Activated T-helper 2 cell treated with anti-CD3 and anti-CD28 coated beads, Interferon-gamma antibody, Interleukin-2, Interleukin-4, amounts not matched to agents 10 μg/mL and 5 μg/mL and 100 μg/mL, durations not matched to agents 14 hours and 24 hours and 36 hours (primary cell): ENCODE measurements around the gene WEE2. TPM values are rescaled to one million over a fixed set of nuclear protein-coding genes. Genes with fewer than 3 reads are reported as not detected.
"Not testable (repeated sequence)": the region's sequence is repeated elsewhere in the genome, so short reads cannot be mapped to it uniquely, and the experiment has no call there.

ENCODE experiments used
- DNase-seq: peaks from one replicate; pipeline ENCODE4 v3.0.0; 2021; ENCODE audit warnings: low spot score
- H3K27ac Mint-ChIP-seq: one replicate; pipeline ENCODE4 v1.8.0; 2021; ENCODE audit warnings: mixed read lengths
- H3K27me3 Mint-ChIP-seq: one replicate; pipeline ENCODE4 v1.8.0; 2021; ENCODE audit warnings: low read depth, mixed read lengths
- H3K36me3 Mint-ChIP-seq: one replicate; pipeline ENCODE4 v1.8.0; 2021; ENCODE audit warnings: low read depth, mixed read lengths
- H3K4me1 Mint-ChIP-seq: one replicate; pipeline ENCODE4 v1.8.0; 2021; ENCODE audit warnings: low read depth, mixed read lengths
- H3K4me3 Mint-ChIP-seq: one replicate; pipeline ENCODE4 v1.8.0; 2021; ENCODE audit warnings: low read depth, mild to moderate bottlenecking, moderate library complexity, mixed read lengths
- H3K9me3 Mint-ChIP-seq: one replicate; pipeline ENCODE4 v1.8.0; 2021; ENCODE audit warnings: mixed read lengths
- intact Hi-C: fragments of 100-400 bp; cut with micrococcal nuclease; formaldehyde crosslinking; loops from one replicate; pipeline ENCODE4 v1.15.1; 2023
- total RNA-seq: library from RNA; stranded (reverse); gene quantifications from 2 replicates; pipeline ENCODE4 v1.2.3, GENCODE V29; 2022

Gene WEE2
- total RNA-seq, 1 donor from 2014 or later, result not detected

DNA sequence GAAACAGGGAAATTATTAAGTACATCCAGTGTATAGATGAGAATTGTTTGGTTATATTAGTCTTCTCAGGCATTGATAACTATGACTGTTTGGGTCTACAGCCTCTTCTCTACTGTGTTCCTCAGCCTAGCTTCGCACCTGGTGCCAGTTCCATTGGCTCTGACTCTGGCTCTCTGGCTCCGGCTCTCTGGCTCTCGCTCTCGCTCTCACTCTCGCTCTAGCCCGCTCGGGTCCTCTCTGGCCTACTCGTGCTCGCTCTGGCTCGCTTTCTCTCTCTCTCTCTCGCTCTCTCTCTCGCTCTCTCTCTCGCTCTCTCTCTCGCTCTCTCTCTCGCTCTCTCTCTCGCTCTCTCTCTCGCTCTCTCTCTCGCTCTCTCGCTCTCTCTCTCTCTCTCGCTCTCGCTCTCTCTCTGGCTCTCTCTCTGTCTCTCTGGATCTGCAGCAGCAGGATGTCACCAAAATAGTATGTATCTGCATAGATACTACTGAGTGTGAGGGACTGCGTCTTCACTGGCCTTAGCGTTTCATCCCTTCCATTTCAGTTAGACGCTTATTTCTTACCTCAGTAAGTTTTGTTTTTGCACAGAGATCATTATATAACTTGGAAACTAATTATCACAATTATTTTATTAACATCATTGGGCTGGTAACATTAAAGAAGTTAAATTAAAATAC, 23.5 kb downstream of the WEE2 start:
- intact Hi-C loops, result no loop called here
- no peak for DNase-seq
- Mint-ChIP-seq H3K4me3 (no peak overlapping the region), H3K36me3 (no peaks in the 10 kb centered on the region), H3K9me3 (no peaks in the 10 kb centered on the region), H3K27me3 (peaks cover 2% of the 10 kb centered on the region), H3K4me1 (peaks cover 2% of the 10 kb centered on the region), H3K27ac (no peak overlapping the region)

DNA sequence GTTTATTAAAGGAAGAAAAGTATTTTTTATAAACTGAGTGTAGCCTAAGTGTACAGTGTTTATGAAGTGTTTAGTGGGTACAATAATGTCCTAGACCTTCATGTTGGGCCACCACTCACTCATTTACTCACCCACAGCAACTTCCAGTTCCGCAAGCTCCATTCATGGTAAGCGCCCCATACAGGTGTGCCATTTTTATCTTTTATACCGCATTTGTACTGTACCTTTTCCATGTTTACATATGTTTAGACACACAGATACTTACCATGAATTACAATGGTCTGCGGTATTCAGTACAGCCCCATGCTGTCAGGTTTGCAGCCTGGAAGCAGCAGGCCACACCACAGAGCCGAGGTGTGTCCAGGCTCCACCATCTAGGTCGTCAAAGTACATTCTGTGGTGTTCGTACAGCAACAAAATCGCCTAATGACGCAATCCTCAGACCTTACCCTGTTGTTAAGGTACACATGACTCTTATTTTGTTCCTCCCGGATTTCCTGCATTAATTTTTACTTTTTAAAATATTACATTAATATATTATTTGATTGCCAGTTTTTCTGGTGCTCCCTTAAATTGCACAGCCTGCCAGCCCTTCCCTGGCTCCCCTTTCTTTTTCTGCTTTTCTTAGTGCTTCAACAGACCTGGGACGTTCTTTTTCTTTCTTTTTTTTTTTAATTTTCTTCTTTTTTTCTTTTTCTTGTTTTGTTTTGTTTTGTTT, 29.1 kb downstream of the WEE2 start:
- Mint-ChIP-seq H3K27me3 (no peaks in the 10 kb centered on the region), H3K4me1 (peaks cover 22% of the 10 kb centered on the region), H3K4me3 (peak overlapping the region; percentile 94), H3K27ac (peak overlapping the region; percentile 93), H3K9me3 (no peaks in the 10 kb centered on the region), H3K36me3 (peaks cover 35% of the 10 kb centered on the region)
- intact Hi-C loops, result loop anchor here (5.0 kb wide), 1 partner anchor 1070 kb away; no protein-coding TSS in a partner anchor
- DNase-seq, result no peak

DNA sequence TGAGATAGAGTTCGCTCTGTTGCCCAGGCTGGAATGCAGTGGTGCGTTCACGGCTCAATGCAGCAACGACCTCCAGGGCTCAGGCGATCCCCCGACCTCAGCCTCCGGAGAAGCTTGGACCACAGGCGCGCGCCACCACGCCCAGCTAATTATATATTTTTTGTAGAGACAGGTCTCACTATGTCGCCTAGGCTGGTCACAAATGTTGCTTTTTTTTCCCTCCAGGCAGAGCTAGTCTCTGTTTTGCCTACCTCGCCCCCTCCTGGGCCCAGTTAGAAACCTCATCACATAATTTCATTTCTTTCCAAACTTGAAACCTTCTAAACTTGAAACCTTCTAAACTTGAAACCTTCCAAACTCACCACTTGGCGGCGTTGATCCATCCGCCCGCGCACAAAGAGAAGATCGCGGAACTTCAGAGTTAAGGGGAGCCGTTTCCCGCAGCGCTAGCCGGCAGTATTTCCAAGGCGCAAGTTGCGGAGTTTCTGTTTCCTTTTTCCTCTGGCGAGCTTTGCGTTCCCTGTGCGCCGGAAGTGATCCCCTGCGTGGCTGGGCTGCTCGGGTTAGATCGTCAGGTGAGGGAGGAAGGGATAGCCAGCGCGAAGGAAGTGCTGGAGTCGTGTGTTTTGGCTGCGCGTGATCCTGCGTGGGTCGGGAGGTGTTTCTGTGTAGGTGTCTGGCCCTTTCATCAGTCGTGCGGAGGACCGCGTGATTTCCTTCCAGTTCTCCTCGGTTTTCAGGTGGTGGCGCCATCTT, 29.9 kb downstream of the WEE2 start, which contains the start of gene SSBP1:
TSS of gene SSBP1 (plus strand) at position 523 of the 756 bp plus-strand sequence. CDS start 809 bp downstream, outside the sequence.
- Mint-ChIP-seq H3K4me3 (peak within 1 kb of the TSS; percentile 94), H3K27ac (peak within 1 kb of the TSS; percentile 93), H3K36me3 (peaks cover 42% of the 10 kb centered on the region), H3K9me3 (no peaks in the 10 kb centered on the region), H3K27me3 (no peaks in the 10 kb centered on the region), H3K4me1 (peaks cover 23% of the 10 kb centered on the region)
- DNase-seq, result peak; percentile 93
- intact Hi-C loops, result loop anchor here (1.0 to 5.0 kb wide), 6 partner anchors 36 to 1069 kb away; partner anchors contain the start of genes AGK, BRAF and DENND11

DNA sequence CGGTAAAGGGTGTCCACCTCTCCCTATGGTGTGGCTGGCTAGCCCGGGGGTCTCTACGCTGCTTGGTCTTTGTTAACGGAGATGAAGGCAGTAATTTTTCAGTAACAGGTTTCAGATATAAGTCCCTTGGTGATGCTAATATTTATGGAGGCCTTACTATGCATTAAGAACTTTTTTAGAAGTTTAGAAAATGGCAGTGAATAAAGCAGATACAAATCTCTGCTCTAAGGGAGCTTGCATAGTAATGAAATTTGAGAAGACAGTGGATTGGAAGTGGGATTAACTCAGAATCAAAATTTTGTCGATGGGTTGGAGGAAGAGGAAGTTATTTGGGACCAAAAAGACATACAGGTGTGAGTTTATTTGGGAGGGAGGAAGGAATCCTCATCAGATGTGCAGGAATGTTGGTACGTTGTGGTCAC, 30.4 kb downstream of the WEE2 start:
- Mint-ChIP-seq H3K36me3 (peaks cover 48% of the 10 kb centered on the region), H3K4me1 (peaks cover 23% of the 10 kb centered on the region), H3K9me3 (no peaks in the 10 kb centered on the region), H3K27me3 (no peaks in the 10 kb centered on the region), H3K27ac (peak overlapping the region; percentile 93), H3K4me3 (peak overlapping the region; percentile 94)
- DNase-seq, result no peak
- intact Hi-C loops, result loop anchor here (1.0 to 5.0 kb wide), 6 partner anchors 36 to 1069 kb away; partner anchors contain the start of genes AGK, BRAF and DENND11

DNA sequence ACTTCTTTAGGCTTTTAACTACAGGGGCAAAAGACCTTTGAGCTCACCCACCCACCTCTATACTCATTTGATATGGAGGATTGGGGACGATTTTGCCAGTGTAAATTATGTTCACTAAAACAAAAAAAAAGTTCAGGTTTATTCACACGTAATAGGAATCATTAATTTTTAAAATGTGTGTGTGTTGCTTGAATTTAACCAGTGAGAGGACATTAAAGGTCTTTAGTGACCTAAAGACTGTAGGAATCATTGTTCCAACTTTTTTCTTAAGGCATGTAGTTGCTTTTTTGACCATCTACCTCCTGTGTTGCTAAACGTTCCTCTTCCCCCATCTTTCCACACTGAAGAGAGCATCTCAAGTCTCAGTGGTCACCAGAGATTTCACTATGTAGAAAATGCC, 31.1 kb downstream of the WEE2 start:
- Mint-ChIP-seq H3K4me1 (peaks cover 23% of the 10 kb centered on the region), H3K27me3 (no peaks in the 10 kb centered on the region), H3K27ac (peak overlapping the region; percentile 66), H3K36me3 (peaks cover 55% of the 10 kb centered on the region), H3K4me3 (peak overlapping the region; percentile 94), H3K9me3 (no peaks in the 10 kb centered on the region)
- intact Hi-C loops, result loop anchor here (5.0 kb wide), 1 partner anchor 1068 kb away; no protein-coding TSS in a partner anchor
- DNase-seq, result no peak

DNA sequence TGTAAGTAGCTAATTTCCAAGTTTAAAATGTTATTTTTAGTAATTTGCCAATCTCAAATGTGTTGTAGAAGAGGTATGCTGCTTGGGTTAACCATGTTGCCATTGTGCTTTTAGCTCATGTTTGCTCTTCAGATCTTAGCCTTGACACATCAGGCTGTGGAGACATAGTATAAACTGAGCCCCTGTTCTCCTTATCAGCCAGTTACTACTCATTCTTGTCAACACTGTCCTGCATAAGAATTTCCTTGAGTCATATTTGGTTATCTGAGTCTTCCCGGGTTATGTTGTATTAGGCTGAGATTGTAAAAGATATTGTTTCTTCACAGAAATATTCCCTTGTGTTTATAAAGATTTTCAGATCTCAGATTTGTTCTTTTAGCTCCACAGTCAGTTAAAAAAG, 34.1 kb downstream of the WEE2 start:
- no peak for DNase-seq
- intact Hi-C loops, result no loop called here
- H3K4me3 Mint-ChIP-seq, result no peak overlapping the region
- H3K27me3 Mint-ChIP-seq, result no peaks in the 10 kb centered on the region
- no peak overlapping the region for H3K27ac Mint-ChIP-seq
- H3K9me3 Mint-ChIP-seq, result no peaks in the 10 kb centered on the region
- peaks cover 75% of the 10 kb centered on the region for H3K36me3 Mint-ChIP-seq
- H3K4me1 Mint-ChIP-seq, result peaks cover 24% of the 10 kb centered on the region

DNA sequence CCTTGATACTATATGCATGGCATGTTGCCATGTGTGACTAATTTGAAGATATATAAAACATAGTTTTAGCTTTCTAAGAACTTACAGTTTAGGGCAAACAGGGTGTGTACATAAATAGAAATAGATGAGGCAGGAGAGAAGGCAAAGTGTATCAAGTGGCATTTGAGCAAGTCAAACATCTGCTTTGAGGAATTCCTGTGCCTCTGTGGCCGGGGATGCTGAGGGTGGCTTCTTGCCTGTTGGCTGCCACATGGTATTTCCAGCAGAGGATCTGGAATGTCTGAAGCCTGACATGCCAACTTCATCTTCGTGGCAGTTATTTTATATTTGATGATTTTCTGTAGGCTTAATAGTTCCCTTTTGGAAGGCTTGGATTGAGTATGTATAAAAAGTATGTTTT, 36.0 kb downstream of the WEE2 start:
- Mint-ChIP-seq H3K27me3 (no peaks in the 10 kb centered on the region), H3K4me3 (no peak overlapping the region), H3K9me3 (no peaks in the 10 kb centered on the region), H3K27ac (no peak overlapping the region), H3K36me3 (peaks cover 80% of the 10 kb centered on the region), H3K4me1 (peaks cover 18% of the 10 kb centered on the region)
- intact Hi-C loops, result no loop called here
- DNase-seq, result no peak

DNA sequence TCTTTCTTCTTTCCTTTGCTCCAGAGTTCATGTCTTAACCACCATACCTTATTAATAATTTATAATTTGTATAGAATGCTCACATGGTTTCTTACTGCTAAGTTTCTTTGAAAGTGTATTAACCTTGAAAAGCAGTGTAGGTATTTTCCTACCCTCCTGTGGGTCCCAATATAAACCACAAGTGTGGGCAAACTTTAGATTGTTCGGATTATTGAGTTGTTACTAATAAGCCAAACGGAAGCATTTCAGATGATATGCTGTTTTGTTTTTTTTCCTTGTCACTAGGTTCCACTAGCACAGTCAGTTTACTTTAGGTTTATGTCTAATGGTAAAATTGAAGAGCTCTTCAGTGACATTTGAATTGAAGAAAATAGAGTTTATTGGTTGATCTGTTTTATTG, 40.2 kb downstream of the WEE2 start:
- intact Hi-C loops, result no loop called here

DNA sequence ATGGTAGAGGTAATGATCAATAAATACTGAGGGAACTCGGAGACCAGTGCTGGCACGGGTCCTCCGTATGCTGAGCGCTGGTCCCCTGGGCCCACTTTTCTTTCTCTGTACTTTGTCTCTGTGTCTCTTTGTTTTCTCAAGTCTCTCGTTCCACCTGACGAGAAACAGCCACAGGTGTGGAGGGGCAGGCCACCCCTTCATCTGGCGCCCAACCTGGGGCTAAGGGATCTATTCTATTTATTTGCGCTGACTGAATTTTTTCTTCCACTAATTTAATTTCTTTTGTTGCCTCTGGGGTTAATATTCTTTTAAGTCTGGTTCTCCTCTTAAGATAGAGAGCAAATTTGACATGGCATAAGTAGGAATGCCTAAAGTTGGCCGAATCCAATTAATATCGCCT, 43.8 kb downstream of the WEE2 start:
- H3K27ac Mint-ChIP-seq, DNase-seq, H3K4me1 Mint-ChIP-seq, H3K27me3 Mint-ChIP-seq, H3K4me3 Mint-ChIP-seq, intact Hi-C loops: not testable (repeated sequence)
- Mint-ChIP-seq H3K9me3 (peaks cover 33% of the 10 kb centered on the region), H3K36me3 (peaks cover 80% of the 10 kb centered on the region)

More for the DNA sequence above, 40.2 kb downstream of the WEE2 start:
- Mint-ChIP-seq H3K9me3 (peaks cover 33% of the 10 kb centered on the region), H3K27ac (no peak overlapping the region), H3K27me3 (no peaks in the 10 kb centered on the region), H3K4me1 (peaks cover 2% of the 10 kb centered on the region), H3K4me3 (no peak overlapping the region), H3K36me3 (peaks cover 83% of the 10 kb centered on the region)
- DNase-seq, result no peak

DNA sequence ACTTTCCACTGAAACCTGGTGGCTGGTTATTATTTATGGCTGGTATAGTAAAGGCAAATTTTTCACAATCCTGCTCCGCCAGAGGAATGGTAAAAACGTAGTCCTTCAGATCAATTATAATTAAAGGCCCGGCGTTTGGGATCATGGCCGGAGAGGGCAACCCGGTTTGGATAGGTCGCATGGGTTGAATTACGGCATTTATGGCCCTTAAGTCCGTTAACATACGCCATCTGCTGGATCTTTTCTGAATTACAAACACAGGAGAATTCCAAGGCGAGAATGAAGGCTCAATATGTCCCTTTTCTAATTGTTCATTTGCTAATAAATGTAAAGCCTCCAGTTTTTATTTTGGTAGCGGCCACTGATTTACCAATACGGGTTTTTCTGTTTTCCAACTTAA, 44.5 kb downstream of the WEE2 start:
- H3K4me3 Mint-ChIP-seq, result no peak overlapping the region
- H3K27ac Mint-ChIP-seq, result no peak overlapping the region
- peaks cover 33% of the 10 kb centered on the region for H3K9me3 Mint-ChIP-seq
- DNase-seq, result no peak
- no peaks in the 10 kb centered on the region for H3K4me1 Mint-ChIP-seq
- peaks cover 86% of the 10 kb centered on the region for H3K36me3 Mint-ChIP-seq
- no peaks in the 10 kb centered on the region for H3K27me3 Mint-ChIP-seq
- intact Hi-C loops, result no loop called here

DNA sequence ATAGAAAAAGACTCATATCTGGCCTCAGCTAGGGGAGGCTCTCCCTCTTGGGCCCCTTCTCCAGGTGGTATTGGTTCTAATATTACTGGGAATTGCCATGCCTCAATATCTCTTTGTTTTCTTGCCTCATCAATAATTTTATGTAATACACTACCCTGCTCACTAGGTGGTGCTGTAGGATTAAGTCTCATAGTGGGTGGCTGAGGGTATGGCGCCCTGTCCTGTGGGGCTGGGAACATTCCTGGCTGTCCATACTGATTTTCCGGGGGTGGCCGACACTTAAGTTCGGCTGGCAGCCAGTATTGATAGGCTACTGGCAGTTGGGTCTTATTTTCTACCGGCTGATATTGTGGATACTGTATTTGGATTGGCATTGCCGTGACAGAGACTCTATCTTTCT, 46.8 kb downstream of the WEE2 start:
- H3K36me3 Mint-ChIP-seq, result peaks cover 82% of the 10 kb centered on the region
- intact Hi-C loops, result no loop called here
- DNase-seq, result no peak
- no peak overlapping the region for H3K4me3 Mint-ChIP-seq
- H3K27ac Mint-ChIP-seq, result no peak overlapping the region
- H3K9me3 Mint-ChIP-seq, result peaks cover 31% of the 10 kb centered on the region
- H3K27me3 Mint-ChIP-seq, result no peaks in the 10 kb centered on the region
- H3K4me1 Mint-ChIP-seq, result no peaks in the 10 kb centered on the region

DNA sequence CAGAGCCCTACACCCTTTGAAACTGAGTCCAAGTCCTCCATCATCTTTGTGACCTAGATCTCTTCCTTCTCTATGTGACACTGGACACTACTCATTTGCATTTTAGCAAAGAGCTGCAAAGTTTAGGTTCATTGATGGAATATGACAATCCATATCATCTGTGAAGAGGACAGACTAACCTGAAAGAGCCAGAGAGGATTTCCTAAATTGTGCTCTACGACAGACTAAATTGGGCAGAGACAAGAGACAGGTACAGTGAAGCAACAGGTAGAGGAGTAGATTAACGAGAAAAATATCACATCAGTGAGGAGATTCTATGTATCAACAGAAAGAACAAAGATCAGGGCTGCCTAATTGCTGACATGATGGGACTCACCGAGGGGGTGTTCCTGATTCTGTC, 55.6 kb downstream of the WEE2 start, which contains the start of gene TAS2R3:
TSS of gene TAS2R3 (plus strand) at position 301 of the 400 bp plus-strand sequence. CDS start at position 363, 62 bp downstream.
- H3K27ac Mint-ChIP-seq, result no peak within 1 kb of the TSS
- peaks cover 23% of the 10 kb centered on the region for H3K36me3 Mint-ChIP-seq
- intact Hi-C loops, result no loop called here
- no peaks in the 10 kb centered on the region for H3K9me3 Mint-ChIP-seq
- no peak for DNase-seq
- no peak within 1 kb of the TSS for H3K4me3 Mint-ChIP-seq
- no peaks in the 10 kb centered on the region for H3K27me3 Mint-ChIP-seq
- H3K4me1 Mint-ChIP-seq, result no peaks in the 10 kb centered on the region
